Retinal pigment epithelial cell (primary cell): ENCODE measurements around the gene OR2T10.
"Not testable (repeated sequence)": the region's sequence is repeated elsewhere in the genome, so short reads cannot be mapped to it uniquely, and the experiment has no call there.

ENCODE experiments used
- DNase-seq: peaks from one replicate; pipeline ENCODE4 v3.0.0-alpha.2; 2010; ENCODE audit warnings: low read depth
- H3K4me3 ChIP-seq: 2 replicates; pipeline ENCODE4 v1.5.1; 2011; ENCODE audit warnings: mild to moderate bottlenecking, low read length, control low read depth, moderate library complexity
- CTCF ChIP-seq: conservative IDR thresholded peaks from 2 replicates; pipeline ENCODE4 v1.5.1; 2011; ENCODE audit warnings: low read depth, low read length, control low read depth, inconsistent platforms

OR2T10 gene

GRCh38 chr1:248590055-248590454 lies 7.4 kb downstream of the OR2T10 start:
- TF ChIP-seq CTCF, result no peak
- DNase-seq, result no peak
- no peak overlapping the region for H3K4me3 ChIP-seq

GRCh38 chr1:248589334-248589733 lies 8.2 kb downstream of the OR2T10 start:
- no peak for TF ChIP-seq CTCF
- DNase-seq, result no peak
- H3K4me3 ChIP-seq, result no peak overlapping the region

GRCh38 chr1:248585266-248585665 lies 12.2 kb downstream of the OR2T10 start:
- TF ChIP-seq CTCF, result no peak
- DNase-seq, result no peak
- no peak overlapping the region for H3K4me3 ChIP-seq

GRCh38 chr1:248576260-248576980 lies 21.1 kb downstream of the OR2T10 start:
- no peak overlapping the region for H3K4me3 ChIP-seq
- TF ChIP-seq CTCF, result no peak
- no peak for DNase-seq

- H3K4me3 ChIP-seq, DNase-seq: not testable (repeated sequence)
Observed at GRCh38 chr1:248574657-248575056, 22.8 kb downstream of the OR2T10 start, which contains the start of gene OR2T34. OR2T34 (minus strand) TSS chr1:248574757; CDS start chr1:248574757, 0 bp downstream.

- not testable (repeated sequence) for DNase-seq, H3K4me3 ChIP-seq
Observed at GRCh38 chr1:248573856-248574255, 23.6 kb downstream of the OR2T10 start.

- not testable (repeated sequence) for H3K4me3 ChIP-seq, DNase-seq
Observed at GRCh38 chr1:248572049-248572448, 25.5 kb downstream of the OR2T10 start.

GRCh38 chr1:248570811-248571210 lies 26.7 kb downstream of the OR2T10 start:
- DNase-seq, H3K4me3 ChIP-seq: not testable (repeated sequence)

GRCh38 chr1:248569049-248569448 lies 28.5 kb downstream of the OR2T10 start:
- not testable (repeated sequence) for DNase-seq, H3K4me3 ChIP-seq

GRCh38 chr1:248565530-248566373 lies 31.7 kb downstream of the OR2T10 start:
- not testable (repeated sequence) for H3K4me3 ChIP-seq, DNase-seq

GRCh38 chr1:248562672-248563071 lies 34.8 kb downstream of the OR2T10 start, which contains the start of gene OR2T29:
OR2T29 (minus strand) TSS chr1:248562772; CDS start chr1:248559491, 3,281 bp downstream.
- not testable (repeated sequence) for H3K4me3 ChIP-seq, DNase-seq

GRCh38 chr1:248551027-248551426 lies 46.5 kb downstream of the OR2T10 start:
- DNase-seq, H3K4me3 ChIP-seq: not testable (repeated sequence)

- not testable (repeated sequence) for DNase-seq, H3K4me3 ChIP-seq
Observed at GRCh38 chr1:248547383-248547782, 50.1 kb downstream of the OR2T10 start.
